ENCODE results near the gene NUDT3. TPM values are rescaled to one million over a fixed set of nuclear protein-coding genes. Genes with fewer than 3 reads are reported as not detected.

The NUDT3 gene
- total RNA-seq, 1 experiment from 2014 or later: 25.2 TPM

DNA sequence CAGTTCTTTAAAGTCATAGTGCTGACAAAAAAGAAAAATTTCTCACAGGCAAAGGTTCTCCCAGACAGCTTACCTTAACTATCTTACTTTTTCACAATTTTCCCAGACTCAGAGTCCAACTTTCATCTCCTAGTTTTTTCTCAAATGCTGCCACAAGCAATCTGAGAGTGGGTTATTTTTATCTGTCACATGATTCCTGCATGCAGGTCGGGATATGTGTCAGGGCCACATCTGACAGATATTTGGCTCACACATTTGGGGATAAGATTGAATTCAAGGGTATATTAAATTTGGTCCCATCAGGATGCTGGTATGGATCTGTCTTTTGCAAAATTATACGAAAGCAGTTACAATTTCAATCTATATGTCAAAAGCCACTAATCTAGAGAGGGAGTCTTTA is 93.5 kb downstream of the NUDT3 start:
- no peaks in the 10 kb centered on the region for H3K9me2 ChIP-seq (ENCODE audit: insufficient read depth)
- CTCF ChIA-PET: no interaction called here
- H3K9ac ChIP-seq (ENCODE audit: low read length): no peak overlapping the region
- no peak overlapping the region for H3K4me2 ChIP-seq (ENCODE audit: low read length)
- no peaks in the 10 kb centered on the region for H3K9me3 ChIP-seq (ENCODE audit: control insufficient read depth in 1 of 2, insufficient read depth in 1 of 2, low read depth in 1 of 2, low read length in 2 of 2)
- H3K4me1 ChIP-seq (ENCODE audit: control insufficient read depth in 1 of 2, insufficient read depth in 2 of 2, low read length in 2 of 2): peaks cover 2 to 11% of the 10 kb centered on the region in 2 experiments; a peak in 2 of 4 replicates
- intact Hi-C loops (cut with micrococcal nuclease): no loop called here
- TF ChIP-seq MAX (IDR thresholded peaks at IDR 0.05) (no peak), SRF (IDR thresholded peaks at IDR 0.05; ENCODE audit: low read depth) (no peak), POLR2AphosphoS5 (IDR thresholded peaks at IDR 0.05; ENCODE audit: low read depth, low read length) (no peak), YY1 (IDR thresholded peaks at IDR 0.05; ENCODE audit: extremely low read depth, insufficient replicate concordance, low read depth, low read length) (no peak), ZNF274 (IDR thresholded peaks at IDR 0.05; ENCODE audit: low read depth, low read length) (no peak), ATF3 (IDR thresholded peaks at IDR 0.05) (no peak), RAD21 (IDR thresholded peaks at IDR 0.05; ENCODE audit: low read depth) (no peak), ELF1 (IDR thresholded peaks at IDR 0.05; ENCODE audit: borderline replicate concordance, low read depth) (no peak), CTCF (IDR thresholded peaks at IDR 0.05 in 2 of 3, conservative IDR thresholded peaks at IDR 0.05 in 1 of 3; ENCODE audit: borderline replicate concordance in 1 of 3, insufficient read depth in 1 of 3, low read depth in 2 of 3, low read length in 2 of 3) (no peak), FOSL1 (IDR thresholded peaks at IDR 0.05; ENCODE audit: low read depth) (no peak), EZH2 (IDR thresholded peaks at IDR 0.05) (no peak), TCF7L2 (IDR thresholded peaks at IDR 0.05; ENCODE audit: borderline replicate concordance, extremely low read depth, insufficient read depth, insufficient read length) (no peak), JUND (IDR thresholded peaks at IDR 0.05) (no peak), CBX3 (IDR thresholded peaks at IDR 0.05; ENCODE audit: low read depth) (no peak), SP1 (IDR thresholded peaks at IDR 0.05; ENCODE audit: low read depth) (no peak), ZFX (IDR thresholded peaks at IDR 0.05) (no peak), EZH2phosphoT487 (IDR thresholded peaks at IDR 0.05; ENCODE audit: borderline replicate concordance) (no peak), EGR1 (IDR thresholded peaks at IDR 0.05; ENCODE audit: low read depth) (no peak)
- TF ChIP-seq, protein P1, sequence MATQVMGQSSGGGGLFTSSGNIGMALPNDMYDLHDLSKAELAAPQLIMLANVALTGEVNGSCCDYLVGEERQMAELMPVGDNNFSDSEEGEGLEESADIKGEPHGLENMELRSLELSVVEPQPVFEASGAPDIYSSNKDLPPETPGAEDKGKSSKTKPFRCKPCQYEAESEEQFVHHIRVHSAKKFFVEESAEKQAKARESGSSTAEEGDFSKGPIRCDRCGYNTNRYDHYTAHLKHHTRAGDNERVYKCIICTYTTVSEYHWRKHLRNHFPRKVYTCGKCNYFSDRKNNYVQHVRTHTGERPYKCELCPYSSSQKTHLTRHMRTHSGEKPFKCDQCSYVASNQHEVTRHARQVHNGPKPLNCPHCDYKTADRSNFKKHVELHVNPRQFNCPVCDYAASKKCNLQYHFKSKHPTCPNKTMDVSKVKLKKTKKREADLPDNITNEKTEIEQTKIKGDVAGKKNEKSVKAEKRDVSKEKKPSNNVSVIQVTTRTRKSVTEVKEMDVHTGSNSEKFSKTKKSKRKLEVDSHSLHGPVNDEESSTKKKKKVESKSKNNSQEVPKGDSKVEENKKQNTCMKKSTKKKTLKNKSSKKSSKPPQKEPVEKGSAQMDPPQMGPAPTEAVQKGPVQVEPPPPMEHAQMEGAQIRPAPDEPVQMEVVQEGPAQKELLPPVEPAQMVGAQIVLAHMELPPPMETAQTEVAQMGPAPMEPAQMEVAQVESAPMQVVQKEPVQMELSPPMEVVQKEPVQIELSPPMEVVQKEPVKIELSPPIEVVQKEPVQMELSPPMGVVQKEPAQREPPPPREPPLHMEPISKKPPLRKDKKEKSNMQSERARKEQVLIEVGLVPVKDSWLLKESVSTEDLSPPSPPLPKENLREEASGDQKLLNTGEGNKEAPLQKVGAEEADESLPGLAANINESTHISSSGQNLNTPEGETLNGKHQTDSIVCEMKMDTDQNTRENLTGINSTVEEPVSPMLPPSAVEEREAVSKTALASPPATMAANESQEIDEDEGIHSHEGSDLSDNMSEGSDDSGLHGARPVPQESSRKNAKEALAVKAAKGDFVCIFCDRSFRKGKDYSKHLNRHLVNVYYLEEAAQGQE (IDR thresholded peaks at IDR 0.05; ENCODE audit: low read depth): no peak
- no peaks in the 10 kb centered on the region for H3K27me3 ChIP-seq (ENCODE audit: insufficient read depth, low read length)
- RAD21 ChIA-PET (ENCODE audit: low non-redundant PET in 1 of 2, low total read pairs in 2 of 2, uncharacterized antibody in 2 of 2, unreplicated experiment in 2 of 2): no interaction called here
- H3K4me3 ChIP-seq (replicated peaks in 1 of 2; ENCODE audit: low read depth in 1 of 2, low read length in 2 of 2): no peak overlapping the region
- H3K79me2 ChIP-seq (ENCODE audit: insufficient read depth, low read length): peaks cover 21% of the 10 kb centered on the region
- no peaks in the 10 kb centered on the region for H4K20me1 ChIP-seq (ENCODE audit: insufficient read depth)
- no TSS peak for BruUV-seq (replicated peaks)
- POLR2A ChIA-PET: no interaction called here
- H2AFZ ChIP-seq (ENCODE audit: low read depth, low read length, poor library complexity, severe bottlenecking): no peak overlapping the region
- DNase-seq (ENCODE audit: low read depth, low spot score) (no peak), ATAC-seq (no peak)
- H3K36me3 ChIP-seq (ENCODE audit: control insufficient read depth in 1 of 2, insufficient read depth in 2 of 2, low read length in 2 of 2): no peaks in the 10 kb centered on the region
- H3K27ac ChIP-seq (ENCODE audit: low read depth, low read length): no peak overlapping the region

Measured in HCT116 (cell line).